Brain microvascular endothelial cell (primary cell): ENCODE data around the gene CDKN2B-AS1.

Experiments
- DNase-seq: peaks from one replicate; pipeline ENCODE4 v3.0.0-alpha.2; 2020
- H3K27ac ChIP-seq: fragments of 250-450 bp; sonication (Bioruptor Pico); 2 replicates; pipeline ENCODE4 v1.5.1; 2020; ENCODE audit warnings: mild to moderate bottlenecking, moderate library complexity
- H3K27me3 ChIP-seq: fragments of 250-450 bp; sonication (Bioruptor Pico); replicated peaks from 2 replicates; pipeline ENCODE4 v1.5.1; 2020; ENCODE audit warnings: mild to moderate bottlenecking
- H3K36me3 ChIP-seq: fragments of 250-450 bp; sonication (Bioruptor Pico); replicated peaks from 2 replicates; pipeline ENCODE4 v1.5.1; 2020; ENCODE audit warnings: mild to moderate bottlenecking
- H3K4me3 ChIP-seq: 2 replicates; pipeline ENCODE4 v1.5.1; 2011; ENCODE audit warnings: low read depth, mild to moderate bottlenecking, control low read depth, low read length, moderate library complexity
- in situ Hi-C: cut with HindIII; loops from 2 replicates; pipeline ENCODE4 v1.10.0; 2017; ENCODE audit warnings: low sequenced_read_pairs, low pct_ligation_motif_present
- TF ChIP-seq, protein P1 (sequence below): IDR thresholded peaks from 2 replicates; pipeline ENCODE4 v1.5.1; 2011; ENCODE audit warnings: low read depth, mild to moderate bottlenecking, moderate library complexity, low read length, control low read depth, inconsistent platforms; ENCODE audit errors: missing control alignments

Gene CDKN2B-AS1

DNA sequence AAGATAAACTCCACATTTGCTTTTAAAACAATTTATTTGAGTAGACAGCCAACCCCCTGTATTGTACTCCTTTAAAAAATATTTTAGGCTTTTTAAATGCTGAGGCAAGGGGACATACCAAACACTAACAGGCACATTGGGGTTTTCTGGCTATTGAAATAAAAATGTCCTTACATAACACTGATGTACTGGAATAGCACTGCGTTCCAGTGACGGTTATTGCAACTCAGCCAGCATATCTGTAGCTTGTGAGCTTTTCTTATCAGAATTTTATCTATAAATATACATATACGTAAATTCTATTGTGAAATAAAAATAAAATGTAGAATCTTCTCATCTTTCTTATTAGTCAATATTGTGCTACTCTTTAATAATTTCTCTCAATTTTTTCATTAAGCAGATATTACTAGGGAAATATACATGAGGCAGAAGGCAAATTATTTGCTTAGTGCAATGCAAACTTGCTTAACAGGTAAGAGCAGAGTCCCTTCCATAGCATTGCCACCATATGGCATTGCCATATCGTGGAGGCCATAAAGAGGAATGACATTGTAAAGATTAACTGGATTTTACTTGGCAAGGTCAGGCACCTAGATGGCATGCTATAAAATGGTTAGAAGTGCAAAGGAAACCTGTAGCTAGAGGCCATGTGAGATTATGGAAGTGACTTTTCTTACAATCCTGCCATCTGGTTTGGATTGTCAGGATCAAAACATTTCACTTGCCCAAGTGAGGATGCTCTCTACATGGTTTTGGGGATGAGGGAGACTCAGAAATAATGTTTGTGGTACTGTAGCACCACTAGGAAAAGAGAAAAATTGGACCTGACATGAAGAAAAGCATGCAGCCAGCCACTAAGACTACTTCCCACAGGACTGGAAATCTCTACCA, 109.3 kb downstream of the CDKN2B-AS1 start:
- H3K27me3 ChIP-seq = no peaks in the 10 kb centered on the region

DNA sequence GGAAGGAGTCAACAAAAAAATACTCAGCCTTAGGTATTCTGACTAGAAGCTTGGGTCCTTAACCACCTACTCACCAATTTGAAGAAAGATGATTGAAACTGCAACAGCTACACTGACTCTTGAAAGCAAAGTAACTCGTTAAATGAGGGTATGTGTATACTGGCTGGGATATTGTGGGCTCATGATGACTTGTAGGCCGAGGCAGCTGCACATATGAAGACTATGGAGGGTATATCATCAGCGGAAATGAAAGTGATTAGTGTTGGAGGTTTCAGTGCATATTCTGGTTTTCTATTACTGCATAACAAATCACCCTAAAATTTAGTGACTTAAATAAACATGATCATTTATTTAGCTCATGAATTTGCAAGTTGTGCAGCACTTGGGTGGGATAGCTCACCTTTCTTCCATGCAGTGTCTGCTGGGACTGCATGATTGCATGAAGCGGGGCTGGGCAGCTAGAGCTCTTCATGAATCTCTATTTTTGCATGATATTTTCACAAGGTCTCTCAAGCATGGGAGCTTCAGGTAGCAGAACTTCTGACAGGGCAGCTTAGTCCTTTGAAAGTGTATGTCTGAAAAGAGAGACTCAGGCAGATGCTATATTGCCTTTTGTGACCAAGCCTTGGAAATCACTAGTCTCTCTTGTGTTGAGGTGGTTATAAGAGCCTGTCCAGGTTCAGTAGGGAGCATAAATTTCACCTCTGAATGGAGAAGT, 110.6 kb downstream of the CDKN2B-AS1 start:
- DNase-seq = no peak
- H3K4me3 ChIP-seq = no peak overlapping the region
- TF ChIP-seq, protein P1, sequence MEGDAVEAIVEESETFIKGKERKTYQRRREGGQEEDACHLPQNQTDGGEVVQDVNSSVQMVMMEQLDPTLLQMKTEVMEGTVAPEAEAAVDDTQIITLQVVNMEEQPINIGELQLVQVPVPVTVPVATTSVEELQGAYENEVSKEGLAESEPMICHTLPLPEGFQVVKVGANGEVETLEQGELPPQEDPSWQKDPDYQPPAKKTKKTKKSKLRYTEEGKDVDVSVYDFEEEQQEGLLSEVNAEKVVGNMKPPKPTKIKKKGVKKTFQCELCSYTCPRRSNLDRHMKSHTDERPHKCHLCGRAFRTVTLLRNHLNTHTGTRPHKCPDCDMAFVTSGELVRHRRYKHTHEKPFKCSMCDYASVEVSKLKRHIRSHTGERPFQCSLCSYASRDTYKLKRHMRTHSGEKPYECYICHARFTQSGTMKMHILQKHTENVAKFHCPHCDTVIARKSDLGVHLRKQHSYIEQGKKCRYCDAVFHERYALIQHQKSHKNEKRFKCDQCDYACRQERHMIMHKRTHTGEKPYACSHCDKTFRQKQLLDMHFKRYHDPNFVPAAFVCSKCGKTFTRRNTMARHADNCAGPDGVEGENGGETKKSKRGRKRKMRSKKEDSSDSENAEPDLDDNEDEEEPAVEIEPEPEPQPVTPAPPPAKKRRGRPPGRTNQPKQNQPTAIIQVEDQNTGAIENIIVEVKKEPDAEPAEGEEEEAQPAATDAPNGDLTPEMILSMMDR = no peak
- H3K36me3 ChIP-seq = no peaks in the 10 kb centered on the region
- in situ Hi-C loops = no loop called here
- H3K27ac ChIP-seq = peak overlapping the region; percentile 95
- H3K27me3 ChIP-seq = no peaks in the 10 kb centered on the region

More for the DNA sequence above, 109.3 kb downstream of the CDKN2B-AS1 start:
- Histone ChIP-seq H3K36me3 (no peaks in the 10 kb centered on the region), H3K4me3 (no peak overlapping the region), H3K27ac (peak overlapping the region; percentile 95)
- peak; percentile 89 for DNase-seq
- in situ Hi-C loops = no loop called here
- TF ChIP-seq, protein P1 = no peak

DNA sequence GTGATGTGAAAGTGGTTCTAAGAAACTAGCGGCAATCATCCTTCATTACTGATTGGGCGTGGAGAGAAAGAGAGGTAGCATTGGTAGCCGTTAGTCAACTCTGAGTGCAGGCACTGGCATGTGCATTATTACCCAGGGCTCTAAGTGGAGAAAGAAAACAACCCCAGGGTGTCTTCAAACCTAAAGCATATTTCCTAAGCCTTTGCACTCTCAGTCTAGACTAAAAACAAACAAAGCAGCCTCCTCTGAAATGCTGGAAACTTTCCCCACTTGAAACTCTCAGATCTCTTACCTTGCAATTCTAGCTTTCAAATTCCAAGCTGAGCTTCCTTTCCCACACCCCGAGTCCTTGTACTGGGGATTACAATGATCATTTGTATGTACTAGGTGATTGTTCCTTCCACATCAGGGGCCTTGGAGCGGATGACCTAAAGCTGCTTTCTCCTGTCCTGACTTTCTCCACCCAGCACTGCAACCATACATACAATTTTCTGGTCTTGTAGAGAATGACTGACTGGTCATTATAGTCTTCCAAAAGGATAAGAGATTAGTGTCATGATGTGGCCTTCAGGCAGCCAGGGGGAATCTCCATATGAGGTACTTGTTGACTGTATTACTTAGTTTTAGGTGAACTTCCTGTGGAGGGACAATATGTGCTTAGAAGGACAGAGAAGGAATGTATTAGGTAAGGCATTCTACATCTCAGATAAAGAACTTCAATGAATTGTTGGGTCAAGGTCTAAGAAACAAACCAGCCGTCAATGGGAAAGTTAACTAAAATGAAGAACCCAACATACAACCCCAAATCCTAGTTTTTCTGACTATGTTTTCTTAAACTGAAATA, 112.8 kb downstream of the CDKN2B-AS1 start:
- Histone ChIP-seq H3K27me3 (no peaks in the 10 kb centered on the region), H3K4me3 (no peak overlapping the region), H3K27ac (peak overlapping the region; percentile 78), H3K36me3 (no peaks in the 10 kb centered on the region)
- TF ChIP-seq, protein P1 = no peak
- DNase-seq = peak; percentile 91
- in situ Hi-C loops = no loop called here

DNA sequence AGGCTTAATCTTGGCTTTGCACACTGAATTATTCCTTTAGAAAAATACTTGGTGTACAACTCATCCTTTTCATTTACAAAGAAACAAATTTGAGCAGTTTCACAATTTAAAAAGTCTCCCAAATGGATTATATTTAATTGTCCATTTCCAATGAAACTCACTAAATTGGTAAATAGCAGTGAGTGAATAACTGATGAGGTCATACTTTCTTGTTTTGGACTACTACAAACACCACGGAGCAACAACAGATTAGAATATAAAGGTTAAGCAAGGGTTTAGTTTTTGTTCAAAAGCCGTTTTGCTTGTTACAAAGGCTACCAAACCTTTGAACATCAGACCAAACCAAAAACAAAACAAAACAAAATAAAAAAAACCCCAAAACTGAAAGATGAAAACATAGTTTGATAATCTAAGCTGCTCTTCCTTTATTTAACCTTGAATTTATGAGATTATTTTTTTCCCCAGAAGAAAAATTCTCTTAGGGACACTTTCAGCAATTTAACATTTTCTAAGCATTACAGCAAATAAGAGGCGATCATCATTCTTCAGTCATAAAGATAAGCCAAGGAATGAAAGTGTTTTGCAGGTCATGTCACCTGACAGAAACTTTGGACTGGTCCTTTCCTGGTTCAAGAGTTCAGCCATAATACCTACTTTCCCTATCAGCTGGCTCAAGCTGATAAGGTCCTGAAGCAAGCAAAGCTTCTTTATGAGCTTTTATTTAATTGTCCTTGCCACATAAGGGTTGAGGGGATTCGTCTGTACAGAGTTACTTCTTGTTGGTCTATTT, 114.2 kb downstream of the CDKN2B-AS1 start:
- DNase-seq = no peak
- in situ Hi-C loops = no loop called here
- TF ChIP-seq, protein P1 = no peak
- peak overlapping the region; percentile 78 for H3K27ac ChIP-seq
- H3K4me3 ChIP-seq = no peak overlapping the region
- no peaks in the 10 kb centered on the region for H3K36me3 ChIP-seq
- H3K27me3 ChIP-seq = no peaks in the 10 kb centered on the region
